K562 (cell line): Measurements from ENCODE around the gene TEAD3. TPM values are rescaled to one million over a fixed set of nuclear protein-coding genes. Genes with fewer than 3 reads are reported as not detected.

ENCODE experiments used
- ARID2 ChIP-seq: fragments of 450-650 bp; IDR thresholded peaks from 2 replicates; pipeline ENCODE4 v1.6.1; 2017; ENCODE audit warnings: antibody characterized with exemption, mild to moderate bottlenecking
- BRCA1 ChIP-seq, 2 experiments: fragments of 450-650 bp in 1 of 2; sonication (generic) in 1 of 2; formaldehyde crosslinking in 1 of 2; IDR thresholded peaks; 2 replicates each; pipeline versions ENCODE4 v1.5.0 to v1.6.1; 2017 to 2020; ENCODE audit warnings: mild to moderate bottlenecking in 1 of 2, missing genetic modification reagents in 1 of 2
- CBX5 ChIP-seq: IDR thresholded peaks from 2 replicates; pipeline ENCODE4 v1.6.1; 2014; ENCODE audit warnings: low read depth, borderline replicate concordance
- CGGBP1 ChIP-seq: fragments of 250-450 bp; sonication (Bioruptor Pico); IDR thresholded peaks from 2 replicates; pipeline ENCODE4 v1.9.0; 2021; ENCODE audit warnings: mild to moderate bottlenecking
- CTBP1 ChIP-seq: fragments of 450-650 bp; IDR thresholded peaks from 2 replicates; pipeline ENCODE4 v1.6.1; 2016; ENCODE audit warnings: borderline replicate concordance
- E2F3 ChIP-seq: fragments of 250-450 bp; sonication (Bioruptor Pico); IDR thresholded peaks from 2 replicates; pipeline ENCODE4 v1.4.0; 2020; ENCODE audit warnings: mild to moderate bottlenecking
- FOXM1 ChIP-seq, 2 experiments: fragments of 450-650 bp in 1 of 2; sonication (generic) in 1 of 2; formaldehyde crosslinking in 1 of 2; IDR thresholded peaks; 2 replicates each; pipeline versions ENCODE4 v1.6.1 to v1.9.0; 2017 to 2022; ENCODE audit warnings: low read depth in 2 of 2, mild to moderate bottlenecking in 2 of 2, missing genetic modification reagents in 1 of 2, moderate library complexity in 1 of 2
- HCFC1 ChIP-seq: IDR thresholded peaks from 2 replicates; pipeline ENCODE4 v1.6.1; 2012; ENCODE audit warnings: low read depth, low read length, improper control_type of control experiment
- L3MBTL2 ChIP-seq: fragments of 450-650 bp; IDR thresholded peaks from 2 replicates; pipeline ENCODE4 v1.6.1; 2016; ENCODE audit warnings: mild to moderate bottlenecking, moderate library complexity
- MAFG ChIP-seq: fragments of 450-650 bp; conservative IDR thresholded peaks from 2 replicates; pipeline ENCODE4 v1.6.1; 2016; ENCODE audit warnings: missing genetic modification characterization, missing compliant biosample characterization
- MEIS2 ChIP-seq: fragments of 450-650 bp; IDR thresholded peaks from 2 replicates; pipeline ENCODE4 v1.6.1; 2014; ENCODE audit warnings: mild to moderate bottlenecking; ENCODE audit not compliant: partially characterized antibody
- MLX ChIP-seq, 2 experiments: fragments of 450-650 bp in 1 of 2; sonication (generic) in 1 of 2; formaldehyde crosslinking; conservative IDR thresholded peaks; 2 replicates each; pipeline versions ENCODE4 v1.4.0 to v1.8.1; 2020 to 2022; ENCODE audit warnings: mild to moderate bottlenecking in 1 of 2, missing genetic modification reagents in 1 of 2
- MNT ChIP-seq, 2 experiments: fragments of 450-650 bp; conservative IDR thresholded peaks; 2 replicates each; pipeline ENCODE4 v1.6.1; 2017; ENCODE audit warnings: mild to moderate bottlenecking in 2 of 2, moderate library complexity in 2 of 2
- NR2C1 ChIP-seq, 2 experiments: fragments of 450-650 bp; IDR thresholded peaks; 2 replicates each; pipeline ENCODE4 v1.6.1; 2017; ENCODE audit warnings: mild to moderate bottlenecking in 2 of 2, antibody characterized with exemption in 1 of 2, inconsistent platforms in 1 of 2, missing compliant biosample characterization in 1 of 2, missing genetic modification characterization in 1 of 2
- RBM34 ChIP-seq: fragments of 200-400 bp; formaldehyde crosslinking; IDR thresholded peaks from 2 replicates; pipeline ENCODE4 v1.6.1; 2018; ENCODE audit warnings: low read length, borderline replicate concordance; ENCODE audit not compliant: insufficient read depth
- SAFB2 ChIP-seq: fragments of 200-400 bp; formaldehyde crosslinking; IDR thresholded peaks from 2 replicates; pipeline ENCODE4 v1.6.1; 2018; ENCODE audit warnings: borderline replicate concordance, low read length, low read depth, moderate library complexity; ENCODE audit not compliant: severe bottlenecking
- SP1 ChIP-seq: sonication (generic); formaldehyde crosslinking; IDR thresholded peaks from 2 replicates; pipeline ENCODE4 v1.8.1; 2022; ENCODE audit warnings: mild to moderate bottlenecking, missing genetic modification reagents
- SRSF3 ChIP-seq: fragments of 200-400 bp; formaldehyde crosslinking; IDR thresholded peaks from 2 replicates; pipeline ENCODE4 v1.6.1; 2016; ENCODE audit warnings: mild to moderate bottlenecking, low read length, moderate library complexity; ENCODE audit not compliant: insufficient read depth
- THRAP3 ChIP-seq: fragments of 450-650 bp; IDR thresholded peaks from 2 replicates; pipeline ENCODE4 v1.6.1; 2016; ENCODE audit warnings: mild to moderate bottlenecking, inconsistent platforms, borderline replicate concordance
- ZEB2 ChIP-seq: fragments of 450-650 bp; IDR thresholded peaks from 2 replicates; pipeline ENCODE4 v1.6.1; 2016
- ZNF280A ChIP-seq: fragments of 450-650 bp; IDR thresholded peaks from 2 replicates; pipeline ENCODE4 v1.6.1; 2018; ENCODE audit warnings: mild to moderate bottlenecking, low read depth; ENCODE audit not compliant: partially characterized antibody
- ZNF561 ChIP-seq: fragments of 450-650 bp; formaldehyde crosslinking; conservative IDR thresholded peaks from 2 replicates; pipeline ENCODE4 v1.4.0; 2020; ENCODE audit warnings: mild to moderate bottlenecking, moderate library complexity
- ZNF766 ChIP-seq: fragments of 200-800 bp; sonication (Bioruptor generic); conservative IDR thresholded peaks from 2 replicates; pipeline ENCODE4 v1.6.1; 2016; ENCODE audit warnings: missing genetic modification characterization, missing compliant biosample characterization
- polyA plus RNA-seq, 8 experiments: library from polyadenylated mRNA; depleted of rRNA in 4 of 8; stranded (reverse) in 5 of 8; unstranded in 3 of 8; fragments of >200 nt; fragmentation: Nextera tagmentation in 2 of 8; fragmentation: Illumina TruSeq in 1 of 8; extraction: Ambion mirVana in 2 of 8; extraction: Trizol in 1 of 8; gene quantifications; 2 replicates each; pipeline versions ENCODE4 v1.2.1 to v1.2.3, GENCODE V29; 2011 to 2014; ENCODE audit warnings: inconsistent platforms in 1 of 8, missing spikeins in 1 of 8
- total RNA-seq, 7 experiments: library from RNA; depleted of rRNA in 6 of 7; stranded (reverse); fragments of >200 nt in 6 of 7; fragmentation: Illumina TruSeq in 2 of 7; extraction: Trizol in 2 of 7; gene quantifications; 2 replicates each; pipeline versions ENCODE4 v1.2.1 to v1.2.3, GENCODE V29; 2011 to 2021; ENCODE audit warnings: low replicate concordance in 1 of 7

Gene TEAD3
- total and polyA plus RNA-seq, 9 of the 15 experiments (the other 6 are each of a cell fraction or from before 2014, with no cell fraction given): 0.63 to 13.2 (median 3.3) TPM

GRCh38 chr6:35449287-35449881 is 47.5 kb downstream of the TEAD3 start (continued):
- TF ChIP-seq HCFC1 (0 out of 2 replicates have a peak, but pooled peaks have one; percentile 23), E2F3 (no peak), ARID2 (peak; percentile 94), BRCA1 (IDR thresholded peaks at IDR 0.05) (no peak), BRCA1 (CRISPR knock-in tag; IDR thresholded peaks at IDR 0.05) (0 out of 2 replicates have a peak, but pooled peaks have one; percentile 64), MEIS2 (no peak), SP1 (0 out of 2 replicates have a peak, but pooled peaks have one; percentile 19), SRSF3 (no peak), L3MBTL2 (0 out of 2 replicates have a peak, but pooled peaks have one; percentile 15), MNT (conservative IDR thresholded peaks at IDR 0.05) (peak; percentile 33 to 40; a peak in 2 of 4 replicates), CBX5 (no peak), MLX (CRISPR knock-in tag; conservative IDR thresholded peaks at IDR 0.05) (no peak), SAFB2 (no peak), NR2C1 (IDR thresholded peaks at IDR 0.05) (no peak), NR2C1 (tag; IDR thresholded peaks at IDR 0.05) (no peak), ZEB2 (0 out of 2 replicates have a peak, but pooled peaks have one; percentile 21), CTBP1 (0 out of 2 replicates have a peak, but pooled peaks have one; percentile 26), ZNF766 (CRISPR knock-in tag) (peak; percentile 53; the same call in 1 of the 2 replicates), RBM34 (no peak), MAFG (tag) (no peak), THRAP3 (peak; percentile 67; the same call in 1 of the 2 replicates), ZNF561 (CRISPR knock-in tag) (no peak), FOXM1 (IDR thresholded peaks at IDR 0.05; ENCODE audit: low read depth) (no peak), FOXM1 (CRISPR knock-in tag; IDR thresholded peaks at IDR 0.05; ENCODE audit: low read depth) (no peak), ZNF280A (no peak), CGGBP1 (CRISPR knock-in tag) (no peak)
